GM18909 (cell line): ENCODE measurements around the gene PRDX1.
"Not testable (repeated sequence)": the region's sequence is repeated elsewhere in the genome, so short reads cannot be mapped to it uniquely, and the experiment has no call there.

Experiments used
- ATAC-seq: cut with Tn5 transposase; IDR thresholded peaks from one replicate; pipeline ENCODE4 v1.9.1; 2021; ENCODE audit warnings: mild to moderate bottlenecking; ENCODE audit not compliant: unreplicated experiment, poor library complexity

The PRDX1 gene

GRCh38 chr1:45507893-45508292, 13.8 kb downstream of the PRDX1 start:
- ATAC-seq, result no peak

GRCh38 chr1:45507195-45507594, 14.5 kb downstream of the PRDX1 start:
- no peak for ATAC-seq

GRCh38 chr1:45503462-45504360, 18.0 kb downstream of the PRDX1 start:
- ATAC-seq, result no peak

- ATAC-seq, result no peak
Measured at GRCh38 chr1:45501505-45501859, 20.2 kb downstream of the PRDX1 start.

GRCh38 chr1:45499415-45499769, 22.3 kb downstream of the PRDX1 start:
- ATAC-seq, result no peak

GRCh38 chr1:45498279-45498678, 23.4 kb downstream of the PRDX1 start:
- ATAC-seq, result no peak

- no peak for ATAC-seq
Measured at GRCh38 chr1:45493116-45493697, 28.5 kb downstream of the PRDX1 start.

GRCh38 chr1:45492691-45493090, 29.0 kb downstream of the PRDX1 start:
- ATAC-seq, result no peak

- ATAC-seq, result no peak
Measured at GRCh38 chr1:45491487-45492260, 30.0 kb downstream of the PRDX1 start.

- ATAC-seq, result peak; percentile 88
Measured at GRCh38 chr1:45490626-45491486, 30.8 kb downstream of the PRDX1 start, which contains the start of gene TESK2. TSS of gene TESK2 (minus strand) at chr1:45491163. CDS start at chr1:45457785, 33,378 bp downstream.

- no peak for ATAC-seq
Measured at GRCh38 chr1:45490121-45490625, 31.5 kb downstream of the PRDX1 start.

- ATAC-seq, result not testable (repeated sequence)
Measured at GRCh38 chr1:45489379-45489778, 32.3 kb downstream of the PRDX1 start.

- ATAC-seq, result no peak
Measured at GRCh38 chr1:45488666-45489377, 32.9 kb downstream of the PRDX1 start.

- no peak for ATAC-seq
Measured at GRCh38 chr1:45485949-45486348, 35.7 kb downstream of the PRDX1 start.

- no peak for ATAC-seq
Measured at GRCh38 chr1:45479039-45479748, 42.5 kb downstream of the PRDX1 start.

GRCh38 chr1:45478121-45478814, 43.4 kb downstream of the PRDX1 start:
- no peak for ATAC-seq

GRCh38 chr1:45477646-45478045, 44.0 kb downstream of the PRDX1 start:
- no peak for ATAC-seq

- not testable (repeated sequence) for ATAC-seq
Measured at GRCh38 chr1:45474194-45474593, 47.5 kb downstream of the PRDX1 start.
